NCI-H226 (cell line): ENCODE results near the gene LIM2.

ENCODE experiments used
- DNase-seq: peaks from one replicate; pipeline ENCODE4 v3.0.0-alpha.2; 2015

The LIM2 gene

DNA sequence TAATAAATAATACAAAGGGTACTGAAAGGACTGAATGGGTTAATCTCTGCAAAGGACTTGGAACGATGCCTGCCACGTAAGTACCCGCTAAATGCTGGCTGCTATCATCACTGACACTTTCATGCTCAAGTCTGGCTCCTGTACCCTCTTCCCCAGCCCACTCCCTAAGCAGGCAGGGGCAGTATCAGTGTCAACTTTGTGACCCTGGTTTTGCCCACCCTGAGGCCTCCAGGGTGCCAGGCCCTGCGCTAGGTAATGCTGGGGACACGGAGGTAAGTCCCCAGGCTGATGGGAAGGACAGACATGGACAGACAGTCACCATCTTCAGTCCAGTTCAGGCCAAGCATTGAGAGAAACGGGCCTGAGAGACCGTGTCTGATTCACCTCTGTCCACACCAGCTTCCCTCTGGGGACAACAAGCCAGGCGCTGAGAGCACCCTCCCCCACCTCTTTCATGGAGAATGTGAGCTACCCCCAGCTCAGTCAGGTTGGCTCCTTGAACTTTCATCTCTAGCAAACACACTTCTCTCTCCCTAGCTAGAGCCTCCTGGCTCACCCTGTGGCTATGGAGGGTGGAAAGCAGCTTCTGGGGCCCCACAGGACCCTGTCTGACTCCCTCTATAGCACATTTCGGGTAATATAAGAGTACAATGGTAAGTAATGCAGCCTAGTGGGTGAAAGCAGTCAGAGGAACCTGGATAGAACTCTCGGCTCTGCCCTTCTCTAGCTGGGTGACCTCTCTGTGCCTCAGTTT is 22.4 kb downstream of the LIM2 start:
- DNase-seq: no peak

DNA sequence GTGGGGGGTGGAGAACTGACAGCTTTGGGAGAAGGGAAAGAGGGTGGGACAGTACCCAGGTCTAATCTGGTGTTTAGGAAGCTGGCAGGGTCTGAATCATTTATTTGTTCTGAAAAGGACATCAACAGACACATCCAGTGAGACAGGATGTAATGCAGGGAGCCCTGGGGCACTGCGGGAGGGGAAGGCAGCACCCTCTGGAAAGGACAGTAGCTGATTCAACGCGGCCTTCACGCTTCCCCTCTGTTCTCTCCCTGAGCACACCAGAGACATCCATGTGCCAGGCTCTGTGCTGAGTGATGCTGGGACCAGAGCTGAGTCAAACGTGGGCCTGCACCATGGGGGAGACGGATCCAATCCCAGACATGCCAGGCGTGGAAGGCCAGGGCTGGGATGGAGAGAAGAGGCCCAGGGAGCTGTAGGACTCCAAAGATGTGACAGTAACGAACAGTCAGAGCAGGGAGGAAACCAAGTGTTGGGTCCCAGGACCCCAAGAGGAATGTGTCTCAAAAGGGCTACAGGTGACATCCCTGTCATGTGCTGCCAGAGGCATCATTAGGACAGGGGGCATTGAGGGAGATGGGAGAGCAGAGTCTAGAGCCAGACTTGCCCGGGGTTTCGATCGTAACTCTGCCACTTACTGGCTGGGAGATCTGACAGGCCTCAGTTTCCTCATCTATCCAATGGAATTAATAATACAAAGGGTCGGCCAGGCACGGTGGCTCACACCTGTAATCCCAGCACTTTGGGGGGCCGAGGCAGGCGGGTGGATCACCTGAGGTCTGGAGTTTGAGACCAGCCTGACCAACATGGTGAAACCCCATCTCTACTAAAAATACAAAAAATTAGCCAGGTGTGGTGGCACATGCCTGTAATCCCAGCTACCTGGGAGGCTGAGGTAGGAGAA is 23.3 kb downstream of the LIM2 start:
- DNase-seq: no peak

DNA sequence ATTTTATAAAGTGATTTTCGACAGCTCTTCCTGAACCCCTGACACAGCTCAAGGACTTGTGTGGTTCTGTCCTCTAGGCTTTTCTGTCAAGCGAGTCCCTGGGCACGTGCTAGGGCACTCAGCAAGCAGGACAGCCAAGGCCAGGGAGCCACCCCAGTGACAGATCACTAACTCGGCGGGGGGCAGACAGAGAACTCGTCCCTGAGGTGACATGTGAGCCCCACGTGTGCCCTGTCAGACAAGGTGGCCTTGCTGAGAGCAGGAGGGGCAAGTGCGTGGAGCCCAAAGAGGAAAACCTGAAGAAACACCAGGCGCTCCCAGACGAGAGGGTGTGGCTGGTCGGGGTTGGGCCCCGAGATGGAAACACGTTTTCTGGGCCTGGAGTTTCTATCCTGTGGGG is 26.5 kb downstream of the LIM2 start:
- no peak for DNase-seq

GRCh38 chr19:51359294-51359693 is 28.5 kb downstream of the LIM2 start:
- DNase-seq: peak; percentile 82

DNA sequence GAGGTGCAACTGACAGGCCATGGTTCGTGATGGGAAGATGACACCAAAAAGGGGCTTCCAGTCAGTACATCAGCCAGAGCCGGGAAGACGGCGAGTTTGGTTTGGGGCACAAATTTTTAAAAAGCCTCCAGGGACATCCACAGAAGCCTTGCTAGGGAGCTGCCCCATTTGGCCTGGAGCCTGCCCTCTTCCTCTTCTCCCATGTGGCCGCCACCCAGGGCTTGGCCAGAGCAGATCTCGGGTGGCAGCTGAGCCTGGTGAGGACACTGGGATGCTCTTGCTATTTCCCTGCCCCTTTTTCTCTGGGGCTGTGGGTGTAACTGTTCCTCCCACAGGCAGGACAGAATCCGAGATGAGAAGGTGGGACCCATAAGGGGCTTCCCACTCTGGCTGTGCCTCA is 29.8 kb downstream of the LIM2 start:
- DNase-seq: no peak

GRCh38 chr19:51356159-51356801 is 31.5 kb downstream of the LIM2 start:
- DNase-seq: no peak

DNA sequence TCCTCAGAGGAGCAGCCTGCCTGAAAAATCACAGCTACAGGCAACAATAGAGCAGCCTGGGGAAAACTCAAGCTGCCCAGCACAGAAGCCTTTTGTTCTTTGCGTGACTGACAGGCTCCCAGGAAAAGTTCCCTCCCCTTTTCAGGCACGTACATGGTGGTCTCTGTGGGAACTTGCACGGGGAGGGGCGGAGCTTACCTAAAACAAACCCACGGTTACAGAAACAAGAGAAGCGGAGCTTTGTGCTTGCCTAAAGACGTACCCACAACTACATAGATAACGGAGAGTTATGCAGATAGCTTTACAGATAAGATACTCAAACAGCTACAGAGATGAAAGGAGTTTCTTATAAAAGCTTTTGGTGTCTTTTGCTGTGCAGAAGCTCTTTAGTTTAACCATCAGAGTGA is 33.0 kb downstream of the LIM2 start:
- DNase-seq: no peak

- no peak for DNase-seq
Measured at GRCh38 chr19:51354103-51354741, 33.6 kb downstream of the LIM2 start.

- DNase-seq: no peak
Measured at GRCh38 chr19:51352783-51353360, 34.9 kb downstream of the LIM2 start.

- no peak for DNase-seq
Measured at GRCh38 chr19:51351266-51351990, 36.3 kb downstream of the LIM2 start.

DNA sequence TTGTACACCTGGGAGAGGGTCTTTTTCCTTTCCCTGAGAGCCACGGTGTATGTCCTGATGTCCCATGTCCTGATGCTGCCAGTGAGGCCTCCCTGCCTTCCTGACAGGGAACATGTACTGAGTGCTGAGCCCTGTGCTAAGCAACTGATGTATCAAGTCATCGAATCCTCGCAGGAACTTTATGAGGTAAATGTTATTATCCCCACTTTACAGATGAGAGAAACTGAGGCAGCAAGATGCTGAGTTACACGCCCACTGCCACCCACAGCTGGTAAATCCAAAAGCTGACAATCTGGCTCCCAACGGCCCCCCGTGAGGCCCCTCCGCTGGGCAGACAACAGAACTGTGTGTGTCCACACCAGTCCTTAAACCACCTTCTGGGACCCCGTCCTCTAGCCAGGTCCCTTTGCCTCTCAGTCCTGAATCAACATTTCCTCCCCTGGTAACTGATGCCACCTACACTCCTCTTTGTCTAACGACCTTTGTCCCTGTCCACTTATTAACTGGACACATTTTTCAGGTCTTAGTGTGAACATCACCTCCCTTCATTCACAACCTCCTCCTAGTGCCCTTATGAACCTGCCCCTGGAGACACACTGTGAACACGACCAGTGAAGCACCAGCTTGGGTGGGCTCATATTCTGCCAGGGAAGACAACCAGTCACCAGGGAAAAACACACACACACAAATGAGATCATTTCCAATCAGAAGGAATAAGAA is 40.4 kb downstream of the LIM2 start:
- no peak for DNase-seq

DNA sequence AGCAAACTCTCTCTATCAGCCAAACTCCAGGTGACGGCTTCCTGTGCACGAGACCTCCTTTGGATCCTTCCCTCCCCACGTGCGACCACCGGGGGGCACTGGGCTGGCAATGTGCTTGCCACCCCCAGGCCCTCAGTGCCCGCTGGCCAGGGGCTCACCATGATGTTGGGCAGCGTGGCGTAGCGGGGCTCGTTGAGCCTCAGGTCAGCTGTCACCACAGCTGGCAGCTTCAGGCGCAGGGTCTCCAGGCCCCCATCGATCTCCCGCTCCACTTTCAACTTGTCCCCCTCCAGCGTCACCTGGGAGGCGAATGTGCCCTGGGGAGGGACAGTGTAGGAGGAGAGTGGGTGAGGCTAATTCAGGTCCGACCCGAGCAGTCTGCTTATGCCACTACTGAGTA is 41.0 kb downstream of the LIM2 start:
- no peak for DNase-seq

GRCh38 chr19:51345076-51345620 is 42.6 kb downstream of the LIM2 start:
- DNase-seq: no peak

- no peak for DNase-seq
Measured at GRCh38 chr19:51342631-51343569, 44.9 kb downstream of the LIM2 start.

GRCh38 chr19:51341976-51342580 is 45.7 kb downstream of the LIM2 start, which contains the start of gene VSIG10L:
VSIG10L (minus strand) TSS chr19:51342139; CDS start chr19:51342124, 15 bp downstream.
- no peak for DNase-seq

- DNase-seq: no peak
Measured at GRCh38 chr19:51341066-51341465, 46.7 kb downstream of the LIM2 start.

DNA sequence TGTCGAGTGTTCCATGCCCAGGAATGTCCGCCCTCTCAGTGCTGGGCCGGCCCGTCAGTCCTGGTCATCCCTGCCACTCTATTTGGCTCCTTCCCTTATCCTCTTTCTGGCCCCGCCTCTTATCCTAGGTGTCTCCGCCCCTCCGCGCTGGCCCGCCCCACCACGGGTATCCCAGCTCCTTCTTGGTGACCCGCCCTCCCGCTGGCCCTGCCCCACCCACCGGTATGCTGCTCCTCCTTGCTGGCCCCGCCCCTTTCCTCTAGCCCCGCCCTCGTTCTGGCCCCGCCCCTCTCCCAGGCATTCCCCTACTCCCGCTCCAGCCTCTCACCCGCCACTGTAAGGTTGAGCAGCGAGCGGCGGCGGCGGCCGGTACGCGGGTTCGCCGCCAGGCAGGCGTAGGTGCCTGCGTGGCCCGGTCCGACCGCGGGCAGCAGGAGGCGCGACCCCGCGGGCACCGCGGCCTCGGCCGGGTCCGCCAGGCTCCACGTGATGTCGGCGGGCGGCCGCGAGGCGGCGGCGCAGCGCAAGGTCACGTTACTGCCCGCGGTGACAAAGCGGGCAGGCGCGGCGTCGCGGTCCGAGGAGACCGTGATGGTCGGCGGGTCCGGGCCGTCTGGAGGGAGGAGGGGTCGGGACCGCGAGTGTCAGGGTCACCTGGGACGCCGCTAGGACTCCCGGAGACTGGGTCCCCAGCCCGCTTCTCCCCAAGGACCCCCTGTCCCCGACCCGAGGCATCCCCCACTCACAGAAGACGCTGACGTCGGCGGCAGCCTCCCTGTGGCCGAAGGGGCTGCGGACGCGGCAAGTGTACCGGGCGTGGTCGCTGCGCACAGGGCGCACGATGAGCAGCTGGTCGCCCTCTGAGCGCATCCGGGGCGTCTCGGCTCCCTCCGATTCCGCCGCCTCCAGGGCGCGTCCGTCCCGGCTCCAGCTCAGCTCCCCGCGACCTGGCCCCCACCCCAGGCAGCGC is 47.8 kb downstream of the LIM2 start:
- peak; percentile 95 for DNase-seq

- no peak for DNase-seq
Measured at GRCh38 chr19:51339313-51339686, 48.5 kb downstream of the LIM2 start.
